WTC11 (cell line): Measurements from ENCODE around the gene EYS. TPM values are rescaled to one million over a fixed set of nuclear protein-coding genes. Genes with fewer than 3 reads are reported as not detected.

Experiments
- ATAC-seq: fragments of 200-7000 bp; cut with Tn5 transposase; 2 replicates; pipeline ENCODE4 v1.10.0; 2021; ENCODE audit warnings: mild to moderate bottlenecking, moderate library complexity
- CTCF ChIA-PET: fragments of 300-600 bp; sonication (Branson Sonifier 250); formaldehyde crosslinking; loops from one replicate; lab custom pipeline; 2021; ENCODE audit warnings: antibody characterized with exemption; lab: Charles Lee
- POLR2A ChIA-PET: fragments of 350-600 bp; sonication (Branson Sonifier 250); formaldehyde crosslinking; loops from one replicate; lab custom pipeline; 2021; ENCODE audit warnings: antibody characterized with exemption; lab: Charles Lee
- DNase-seq: peaks from one replicate; pipeline ENCODE4 v3.0.0; 2021; ENCODE audit warnings: low spot score
- H3K27ac Mint-ChIP-seq: 2 replicates; pipeline ENCODE4 v1.8.0; 2021; ENCODE audit warnings: mixed read lengths
- H3K27me3 Mint-ChIP-seq: 2 replicates; pipeline ENCODE4 v1.8.0; 2021; ENCODE audit warnings: low read depth, mild to moderate bottlenecking, moderate library complexity, mixed read lengths
- H3K36me3 Mint-ChIP-seq: 2 replicates; pipeline ENCODE4 v1.8.0; 2021; ENCODE audit warnings: mixed read lengths
- H3K4me1 Mint-ChIP-seq: 2 replicates; pipeline ENCODE4 v1.8.0; 2022; ENCODE audit warnings: mixed read lengths
- H3K4me3 Mint-ChIP-seq: 2 replicates; pipeline ENCODE4 v1.8.0; 2021; ENCODE audit warnings: mild to moderate bottlenecking, moderate library complexity, mixed read lengths
- H3K9me3 Mint-ChIP-seq: 2 replicates; pipeline ENCODE4 v1.8.0; 2021; ENCODE audit warnings: mixed read lengths
- AFF4 ChIP-seq: sonication (generic); formaldehyde crosslinking; IDR thresholded peaks from 2 replicates; pipeline ENCODE4 v1.8.1; 2023; ENCODE audit warnings: mild to moderate bottlenecking, missing genetic modification reagents, borderline replicate concordance
- E2F4 ChIP-seq: sonication (generic); formaldehyde crosslinking; IDR thresholded peaks from 2 replicates; pipeline ENCODE4 v1.8.1; 2022; ENCODE audit warnings: low read depth, mild to moderate bottlenecking, moderate library complexity, missing genetic modification reagents, borderline replicate concordance
- E2F5 ChIP-seq: sonication (generic); formaldehyde crosslinking; IDR thresholded peaks from 2 replicates; pipeline ENCODE4 v1.8.1; 2022; ENCODE audit warnings: mild to moderate bottlenecking, moderate library complexity, missing genetic modification reagents
- ELF4 ChIP-seq: sonication (generic); formaldehyde crosslinking; IDR thresholded peaks from 2 replicates; pipeline ENCODE4 v1.8.1; 2022; ENCODE audit warnings: low read depth, mild to moderate bottlenecking, moderate library complexity, missing genetic modification reagents
- GTF2I ChIP-seq: fragments of 250-450 bp; sonication (Bioruptor Pico); conservative IDR thresholded peaks from 2 replicates; pipeline ENCODE4 v1.4.0; 2021; ENCODE audit warnings: mild to moderate bottlenecking
- HMGA2 ChIP-seq: fragments of 250-450 bp; sonication (Bioruptor Pico); IDR thresholded peaks from 2 replicates; pipeline ENCODE4 v1.4.0; 2021; ENCODE audit warnings: mild to moderate bottlenecking, moderate library complexity
- MAX ChIP-seq: sonication (generic); formaldehyde crosslinking; IDR thresholded peaks from 2 replicates; pipeline ENCODE4 v1.8.0; 2022; ENCODE audit warnings: mild to moderate bottlenecking, missing genetic modification reagents
- NFATC4 ChIP-seq: fragments of 250-450 bp; sonication (Bioruptor Pico); IDR thresholded peaks from 2 replicates; pipeline ENCODE4 v1.9.0; 2021; ENCODE audit warnings: mild to moderate bottlenecking
- NR2C2 ChIP-seq: sonication (generic); formaldehyde crosslinking; IDR thresholded peaks from 2 replicates; pipeline ENCODE4 v1.8.0; 2022; ENCODE audit warnings: mild to moderate bottlenecking, missing genetic modification reagents
- NR3C1 ChIP-seq: sonication (generic); formaldehyde crosslinking; conservative IDR thresholded peaks from 2 replicates; pipeline ENCODE4 v1.8.1; 2023; ENCODE audit warnings: low read depth, mild to moderate bottlenecking, missing genetic modification reagents
- PRDM15 ChIP-seq: sonication (generic); formaldehyde crosslinking; IDR thresholded peaks from 2 replicates; pipeline ENCODE4 v1.8.0; 2022; ENCODE audit warnings: missing genetic modification reagents
- RELA ChIP-seq: sonication (generic); formaldehyde crosslinking; IDR thresholded peaks from 2 replicates; pipeline ENCODE4 v1.8.1; 2022; ENCODE audit warnings: missing genetic modification reagents, mild to moderate bottlenecking, borderline replicate concordance
- SMAD4 ChIP-seq: sonication (generic); formaldehyde crosslinking; IDR thresholded peaks from 2 replicates; pipeline ENCODE4 v1.8.0; 2022; ENCODE audit warnings: mild to moderate bottlenecking, missing genetic modification reagents
- SP1 ChIP-seq: sonication (generic); formaldehyde crosslinking; conservative IDR thresholded peaks from 2 replicates; pipeline ENCODE4 v1.8.1; 2022; ENCODE audit warnings: missing genetic modification reagents
- STAT6 ChIP-seq: sonication (generic); formaldehyde crosslinking; conservative IDR thresholded peaks from 2 replicates; pipeline ENCODE4 v1.8.1; 2023; ENCODE audit warnings: mild to moderate bottlenecking, low read depth, missing genetic modification reagents, moderate library complexity
- TCF7 ChIP-seq: sonication (generic); formaldehyde crosslinking; IDR thresholded peaks from 2 replicates; pipeline ENCODE4 v1.8.0; 2022; ENCODE audit warnings: mild to moderate bottlenecking, low read depth, missing genetic modification reagents, moderate library complexity
- TEAD1 ChIP-seq: sonication (generic); formaldehyde crosslinking; IDR thresholded peaks from 2 replicates; pipeline ENCODE4 v1.8.0; 2022; ENCODE audit warnings: mild to moderate bottlenecking, missing genetic modification reagents
- ZNF232 ChIP-seq: sonication (generic); formaldehyde crosslinking; IDR thresholded peaks from 2 replicates; pipeline ENCODE4 v1.8.0; 2022; ENCODE audit warnings: mild to moderate bottlenecking, missing genetic modification reagents
- ZNF425 ChIP-seq: fragments of 250-450 bp; sonication (Bioruptor Pico); conservative IDR thresholded peaks from 2 replicates; pipeline ENCODE4 v1.9.0; 2021; ENCODE audit warnings: mild to moderate bottlenecking
- total RNA-seq: library from RNA; stranded (reverse); gene quantifications from 3 replicates; pipeline ENCODE4 v1.2.3, GENCODE V29; 2021

The EYS gene
- total RNA-seq, 1 experiment from 2014 or later: not detected

GRCh38 chr6:64376394-64376793 lies 1330.6 kb downstream of the EYS start:
- TF ChIP-seq TCF7 (CRISPR knock-in tag) (no peak), NR3C1 (CRISPR knock-in tag) (no peak), HMGA2 (CRISPR knock-in tag) (no peak), SP1 (CRISPR knock-in tag) (no peak), GTF2I (CRISPR knock-in tag) (no peak), AFF4 (no peak), ZNF232 (no peak), NR2C2 (no peak), TEAD1 (no peak), RELA (CRISPR knock-in tag) (no peak), ELF4 (CRISPR knock-in tag) (no peak), NFATC4 (CRISPR knock-in tag) (no peak), E2F4 (no peak), MAX (no peak), STAT6 (CRISPR knock-in tag) (no peak), PRDM15 (CRISPR knock-in tag) (no peak), SMAD4 (CRISPR knock-in tag) (no peak), E2F5 (CRISPR knock-in tag) (no peak), ZNF425 (CRISPR knock-in tag) (no peak)
- H3K4me1 Mint-ChIP-seq: peaks cover 5% of the 10 kb centered on the region
- peak; percentile 83 for ATAC-seq
- ChIA-PET CTCF (no interaction called here), POLR2A (no interaction called here)
- no peak for DNase-seq
- peaks cover 35% of the 10 kb centered on the region for H3K36me3 Mint-ChIP-seq
- H3K9me3 Mint-ChIP-seq: peaks cover 45% of the 10 kb centered on the region
- no peak overlapping the region for H3K27ac Mint-ChIP-seq
- no peak overlapping the region for H3K4me3 Mint-ChIP-seq
- peaks cover 4% of the 10 kb centered on the region; the same call in 1 of the 2 replicates for H3K27me3 Mint-ChIP-seq
